Body of pancreas (tissue), 4 donors: Measurements from ENCODE around the gene PGLYRP2. TPM values are rescaled to one million over a fixed set of nuclear protein-coding genes. Genes with fewer than 3 reads are reported as not detected.
"Not testable (repeated sequence)": the region's sequence is repeated elsewhere in the genome, so short reads cannot be mapped to it uniquely, and the experiment has no call there.

Experiments used
- ATAC-seq: fragments of 150-250 bp; one replicate; pipeline ENCODE4 v1.9.1; 2016
- DNase-seq, 4 donors: peaks; one replicate each; pipeline ENCODE4 v3.0.0-alpha.2; 2019
- H3K27ac ChIP-seq, 4 donors: fragments of 200-600 bp; sonication (generic); 1 replicate in 3 of 4; 2 replicates in 1 of 4; pipeline versions ENCODE4 v1.5.1 to v1.6.1; 2016 to 2019; ENCODE audit warnings: mild to moderate bottlenecking in 1 of 4, mixed read lengths in 1 of 4, moderate library complexity in 1 of 4
- H3K27me3 ChIP-seq, 2 donors: fragments of 200-600 bp; sonication (generic); one replicate each; pipeline ENCODE4 v1.6.0; 2016; ENCODE audit warnings: mild to moderate bottlenecking in 1 of 2
- H3K36me3 ChIP-seq, 2 donors: fragments of 200-600 bp; sonication (generic); replicated peaks in 1 of 2; 2 replicates each; pipeline ENCODE4 v1.5.1; 2016; ENCODE audit warnings: low read depth in 2 of 2; ENCODE audit not compliant: insufficient read depth in 1 of 2
- H3K4me1 ChIP-seq: fragments of 200-600 bp; sonication (generic); one replicate; pipeline ENCODE4 v1.6.0; 2016
- H3K4me3 ChIP-seq, 2 donors: fragments of 200-600 bp; sonication (generic); 1 replicate in 1 of 2; 2 replicates in 1 of 2; pipeline ENCODE4 v1.5.1; 2016 to 2019
- H3K9me3 ChIP-seq, 3 donors: fragments of 200-600 bp; sonication (generic); 1 replicate in 2 of 3; 2 replicates in 1 of 3; pipeline ENCODE4 v1.5.1; 2016
- CTCF ChIP-seq, 7 experiments: fragments of 450-650 bp in 4 of 7; fragments of 200-600 bp in 3 of 7; sonication (generic) in 3 of 7; IDR thresholded peaks; one replicate each; pipeline ENCODE4 v1.5.1; 2016 to 2019; ENCODE audit warnings: antibody characterized with exemption in 7 of 7
- POLR2A ChIP-seq, 3 donors: fragments of 450-650 bp; IDR thresholded peaks; one replicate each; pipeline ENCODE4 v1.6.1; 2016; ENCODE audit warnings: antibody characterized with exemption in 3 of 3, mild to moderate bottlenecking in 2 of 3
- WGBS, 2 donors: methylation state at CpG; one replicate each; pipeline ENCODE4 v1.1.5; 2017; 5-methylcytosine and 5-hydroxymethylcytosine counted together
- intact Hi-C: fragments of 100-400 bp; cut with DNase I; formaldehyde crosslinking; loops from one replicate; pipeline ENCODE4 v1.15.1; 2023
- total RNA-seq, 2 donors: library from RNA; depleted of rRNA; stranded (reverse); fragments of >200 nt; gene quantifications; one replicate each; pipeline ENCODE4 v1.1.0, GENCODE V29; 2016

PGLYRP2 gene
- total RNA-seq, 2 donors from 2014 or later: not detected

- Histone ChIP-seq H3K4me3 (no peak overlapping the region), H3K27ac (no peak overlapping the region), H3K27me3 (no peaks in the 10 kb centered on the region), H3K36me3 (no peaks in the 10 kb centered on the region), H3K4me1 (no peaks in the 10 kb centered on the region), H3K9me3 (no peaks in the 10 kb centered on the region)
- intact Hi-C loops: no loop called here
- ATAC-seq (no peak), DNase-seq (no peak)
- 58 to 66% methylated on average over 10 to 13 of the region's 13 CpGs for whole genome bisulfite sequencing, 2 donors
- TF ChIP-seq CTCF (IDR thresholded peaks at IDR 0.05) (no peak), POLR2A (IDR thresholded peaks at IDR 0.05) (no peak)
Measured at GRCh38 chr19:15488489-15489226, 9.4 kb upstream of the PGLYRP2 start.

GRCh38 chr19:15487038-15487437 lies 7.7 kb upstream of the PGLYRP2 start:
- Histone ChIP-seq H3K36me3 (no peaks in the 10 kb centered on the region), H3K9me3 (no peaks in the 10 kb centered on the region), H3K4me3 (no peak overlapping the region), H3K27ac (no peak overlapping the region), H3K27me3 (no peaks in the 10 kb centered on the region), H3K4me1 (no peaks in the 10 kb centered on the region)
- intact Hi-C loops: no loop called here
- WGBS, 2 donors: 78 to 79% methylated on average over 4 of the region's 4 CpGs
- no peak for TF ChIP-seq CTCF (IDR thresholded peaks at IDR 0.05)
- TF ChIP-seq POLR2A (IDR thresholded peaks at IDR 0.05): no peak
- ATAC-seq: no peak
- DNase-seq: no peak

- intact Hi-C loops, DNase-seq, H3K4me3 ChIP-seq, H3K27me3 ChIP-seq, H3K36me3 ChIP-seq, H3K27ac ChIP-seq, H3K4me1 ChIP-seq, H3K9me3 ChIP-seq, ATAC-seq: not testable (repeated sequence)
- 75 to 76% methylated on average over 5 of the region's 5 CpGs for WGBS, 2 donors
Measured at GRCh38 chr19:15485768-15486167, 6.5 kb upstream of the PGLYRP2 start.

- H3K4me1 ChIP-seq, intact Hi-C loops, DNase-seq, H3K36me3 ChIP-seq, H3K9me3 ChIP-seq, H3K27ac ChIP-seq, H3K27me3 ChIP-seq, ATAC-seq, H3K4me3 ChIP-seq: not testable (repeated sequence)
- 81 to 87% methylated on average over 7 of the region's 7 CpGs for WGBS, 2 donors
Measured at GRCh38 chr19:15480996-15481395, 1.7 kb upstream of the PGLYRP2 start.

GRCh38 chr19:15476325-15476724 lies 3.0 kb downstream of the PGLYRP2 start:
- Histone ChIP-seq H3K27me3 (peaks cover 0 to 5% of the 10 kb centered on the region in 2 donors), H3K9me3 (no peaks in the 10 kb centered on the region), H3K36me3 (no peaks in the 10 kb centered on the region), H3K27ac (no peak overlapping the region), H3K4me1 (peaks cover 6% of the 10 kb centered on the region), H3K4me3 (no peak overlapping the region)
- no peak for TF ChIP-seq CTCF (IDR thresholded peaks at IDR 0.05)
- no peak for TF ChIP-seq POLR2A (IDR thresholded peaks at IDR 0.05)
- ATAC-seq (no peak), DNase-seq (no peak)
- intact Hi-C loops: no loop called here
- WGBS, 2 donors: 60 to 96% methylated on average over 4 to 5 of the region's 5 CpGs

- no peaks in the 10 kb centered on the region for H3K9me3 ChIP-seq
- intact Hi-C loops: no loop called here
- no peaks in the 10 kb centered on the region for H3K36me3 ChIP-seq
- no peak overlapping the region for H3K4me3 ChIP-seq
- WGBS, 2 donors: 96 to 100% methylated on average over 1 to 10 of the region's 10 CpGs
- H3K27ac ChIP-seq: no peak overlapping the region
- H3K27me3 ChIP-seq: peaks cover 0 to 5% of the 10 kb centered on the region in 2 donors
- ATAC-seq (no peak), DNase-seq (no peak)
- TF ChIP-seq POLR2A (IDR thresholded peaks at IDR 0.05) (no peak), CTCF (IDR thresholded peaks at IDR 0.05) (no peak)
- peaks cover 6% of the 10 kb centered on the region for H3K4me1 ChIP-seq
Measured at GRCh38 chr19:15475611-15476010, 3.7 kb downstream of the PGLYRP2 start.
